Panc1 (cell line): ENCODE results near the gene FLRT3. TPM values are rescaled to one million over a fixed set of nuclear protein-coding genes. Genes with fewer than 3 reads are reported as not detected.

Experiments
- ATAC-seq: fragments of 200-7000 bp; cut with Tn5 transposase; 2 replicates; pipeline ENCODE4 v1.9.1; 2020; ENCODE audit warnings: mild to moderate bottlenecking, moderate library complexity
- BruUV-seq: library from RNA; stranded (reverse); fragments of 400-500 nt; replicated peaks from 2 replicates; lab custom pipeline; 2021; lab: Mats Ljungman, UMichigan
- CTCF ChIA-PET: fragments of 300-600 bp; sonication (Branson Sonifier 250); formaldehyde crosslinking; loops from one replicate; lab custom pipeline; 2022; ENCODE audit warnings: antibody characterized with exemption; lab: Charles Lee
- POLR2A ChIA-PET: fragments of 300-600 bp; sonication (Branson Sonifier 250); formaldehyde crosslinking; loops from one replicate; lab custom pipeline; 2022; ENCODE audit warnings: antibody characterized with exemption; lab: Charles Lee
- DNase-seq: peaks from one replicate; pipeline ENCODE4 v3.0.0-alpha.2; 2010; ENCODE audit warnings: low read depth, low spot score
- H3K27ac ChIP-seq: 2 replicates; pipeline ENCODE4 v1.5.1; 2011; ENCODE audit warnings: mild to moderate bottlenecking, low read length, inconsistent platforms
- H3K27me3 ChIP-seq: fragments of 200-500 bp; sonication (Bioruptor generic); 2 replicates; pipeline ENCODE4 v1.6.0; 2014; ENCODE audit warnings: low read length, inconsistent platforms; ENCODE audit not compliant: control insufficient read depth, insufficient read depth
- H3K36me3 ChIP-seq: fragments of 200-500 bp; sonication (Bioruptor generic); 2 replicates; pipeline ENCODE4 v1.5.1; 2014; ENCODE audit warnings: inconsistent platforms, mild to moderate bottlenecking, low read length, moderate library complexity; ENCODE audit not compliant: control insufficient read depth, insufficient read depth
- H3K4me1 ChIP-seq: 2 replicates; pipeline ENCODE4 v1.5.1; 2011; ENCODE audit warnings: inconsistent platforms, mild to moderate bottlenecking, low read length, moderate library complexity; ENCODE audit not compliant: control insufficient read depth, insufficient read depth
- H3K4me3 ChIP-seq, 2 experiments: 2 replicates each; pipeline ENCODE4 v1.5.1; 2011 to 2012; ENCODE audit warnings: low read depth in 2 of 2, low read length in 2 of 2, mild to moderate bottlenecking in 2 of 2, inconsistent platforms in 1 of 2, moderate library complexity in 1 of 2
- H3K9me3 ChIP-seq: fragments of 200-500 bp; sonication (Bioruptor generic); 2 replicates; pipeline ENCODE4 v1.5.1; 2014; ENCODE audit warnings: low read depth, mild to moderate bottlenecking, inconsistent platforms, low read length, moderate library complexity; ENCODE audit not compliant: control insufficient read depth, insufficient read depth
- POLR2AphosphoS5 ChIP-seq: IDR thresholded peaks from 2 replicates; pipeline ENCODE4 v1.6.1; 2012; ENCODE audit warnings: mild to moderate bottlenecking, low read depth, low read length, moderate library complexity
- REST ChIP-seq, 2 experiments: IDR thresholded peaks; 2 replicates each; pipeline ENCODE4 v1.6.1; 2011 to 2012; ENCODE audit warnings: low read depth in 2 of 2, control low read depth in 1 of 2, low read length in 1 of 2, mild to moderate bottlenecking in 1 of 2, moderate library complexity in 1 of 2; ENCODE audit not compliant: insufficient read depth in 1 of 2
- SIN3A ChIP-seq: IDR thresholded peaks from 2 replicates; pipeline ENCODE4 v1.6.1; 2012; ENCODE audit warnings: low read depth, mild to moderate bottlenecking, low read length, moderate library complexity, borderline replicate concordance; ENCODE audit not compliant: insufficient read depth
- TCF7L2 ChIP-seq: IDR thresholded peaks from 2 replicates; pipeline ENCODE4 v1.6.1; 2011; ENCODE audit warnings: mild to moderate bottlenecking, low read depth, low read length, inconsistent platforms
- in situ Hi-C: cut with HindIII; loops from 2 replicates; pipeline ENCODE4 v1.10.0; 2016; ENCODE audit warnings: low sequenced_read_pairs, low pct_unique_long_range_greater_than_20kb
- intact Hi-C: fragments of 100-400 bp; cut with micrococcal nuclease; formaldehyde crosslinking; loops from one replicate; pipeline ENCODE4 v1.10.0; 2022; ENCODE audit not compliant: unreplicated experiment
- total RNA-seq: library from RNA; stranded (reverse); gene quantifications from one replicate; pipeline ENCODE4 v1.2.1, GENCODE V29; 2021; ENCODE audit not compliant: unreplicated experiment
- TF ChIP-seq, protein P1 (sequence below): fragments of 450-650 bp; IDR thresholded peaks from 2 replicates; pipeline ENCODE4 v1.5.1; 2017; ENCODE audit warnings: mild to moderate bottlenecking

The FLRT3 gene
- total RNA-seq, 1 experiment from 2014 or later = 0.67 TPM

DNA sequence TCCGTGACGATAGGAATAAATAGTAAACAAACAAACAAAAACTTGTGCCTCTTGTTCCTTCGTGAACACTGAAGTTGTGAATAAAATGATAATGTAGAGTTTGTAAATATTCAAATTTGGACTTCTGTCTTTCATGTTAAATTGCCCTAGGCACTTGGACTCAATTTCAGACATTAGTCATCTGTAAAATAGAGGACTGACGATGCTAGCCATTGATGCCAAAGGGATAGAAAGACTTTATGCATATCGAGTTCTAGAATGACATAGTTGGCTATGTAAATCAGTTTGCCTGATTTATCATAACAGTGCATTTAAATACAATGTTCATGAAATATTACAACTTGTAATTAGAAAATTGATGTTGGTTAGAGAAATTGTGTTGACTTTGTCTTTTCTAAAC lies 45.9 kb upstream of the FLRT3 start:
- H3K27me3 ChIP-seq = no peaks in the 10 kb centered on the region
- H3K4me3 ChIP-seq = no peak overlapping the region
- H3K27ac ChIP-seq = no peak overlapping the region
- H3K9me3 ChIP-seq = peaks cover under 1% of the 10 kb centered on the region; the same call in 1 of the 2 replicates
- no peak for TF ChIP-seq POLR2AphosphoS5
- TF ChIP-seq TCF7L2 = no peak
- no peak for TF ChIP-seq SIN3A
- TF ChIP-seq, protein P1, sequence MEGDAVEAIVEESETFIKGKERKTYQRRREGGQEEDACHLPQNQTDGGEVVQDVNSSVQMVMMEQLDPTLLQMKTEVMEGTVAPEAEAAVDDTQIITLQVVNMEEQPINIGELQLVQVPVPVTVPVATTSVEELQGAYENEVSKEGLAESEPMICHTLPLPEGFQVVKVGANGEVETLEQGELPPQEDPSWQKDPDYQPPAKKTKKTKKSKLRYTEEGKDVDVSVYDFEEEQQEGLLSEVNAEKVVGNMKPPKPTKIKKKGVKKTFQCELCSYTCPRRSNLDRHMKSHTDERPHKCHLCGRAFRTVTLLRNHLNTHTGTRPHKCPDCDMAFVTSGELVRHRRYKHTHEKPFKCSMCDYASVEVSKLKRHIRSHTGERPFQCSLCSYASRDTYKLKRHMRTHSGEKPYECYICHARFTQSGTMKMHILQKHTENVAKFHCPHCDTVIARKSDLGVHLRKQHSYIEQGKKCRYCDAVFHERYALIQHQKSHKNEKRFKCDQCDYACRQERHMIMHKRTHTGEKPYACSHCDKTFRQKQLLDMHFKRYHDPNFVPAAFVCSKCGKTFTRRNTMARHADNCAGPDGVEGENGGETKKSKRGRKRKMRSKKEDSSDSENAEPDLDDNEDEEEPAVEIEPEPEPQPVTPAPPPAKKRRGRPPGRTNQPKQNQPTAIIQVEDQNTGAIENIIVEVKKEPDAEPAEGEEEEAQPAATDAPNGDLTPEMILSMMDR = no peak
- no peak for TF ChIP-seq REST (IDR thresholded peaks at IDR 0.05; ENCODE audit: insufficient read depth in 1 of 2, low read depth in 2 of 2, low read length in 1 of 2)
- DNase-seq = no peak
- intact Hi-C loops = no loop called here
- H3K36me3 ChIP-seq = no peaks in the 10 kb centered on the region
- ATAC-seq = no peak
- in situ Hi-C loops = no loop called here
- CTCF ChIA-PET = no interaction called here
- no peaks in the 10 kb centered on the region for H3K4me1 ChIP-seq
- POLR2A ChIA-PET = no interaction called here
- no TSS peak for BruUV-seq

GRCh38 chr20:14378326-14378725 lies 40.9 kb upstream of the FLRT3 start:
- POLR2A ChIA-PET = no interaction called here
- in situ Hi-C loops (no loop called here), intact Hi-C loops (no loop called here)
- DNase-seq = no peak
- Histone ChIP-seq H3K4me3 (no peak overlapping the region), H3K27ac (no peak overlapping the region), H3K36me3 (no peaks in the 10 kb centered on the region), H3K9me3 (no peaks in the 10 kb centered on the region), H3K27me3 (no peaks in the 10 kb centered on the region), H3K4me1 (no peaks in the 10 kb centered on the region)
- ATAC-seq = no peak
- TF ChIP-seq, protein P1 = no peak
- TF ChIP-seq SIN3A (no peak), TCF7L2 (no peak), REST (IDR thresholded peaks at IDR 0.05; ENCODE audit: insufficient read depth in 1 of 2, low read depth in 2 of 2, low read length in 1 of 2) (no peak), POLR2AphosphoS5 (no peak)
- no TSS peak for BruUV-seq
- CTCF ChIA-PET = no interaction called here
